Osteoblast (primary cell): ENCODE data around the gene TMOD4. TPM values are rescaled to one million over a fixed set of nuclear protein-coding genes. Genes with fewer than 3 reads are reported as not detected.
"Not testable (repeated sequence)": the region's sequence is repeated elsewhere in the genome, so short reads cannot be mapped to it uniquely, and the experiment has no call there.

Experiments
- DNase-seq: peaks from one replicate; pipeline ENCODE4 v3.0.0; 2011; ENCODE audit warnings: low spot score, mixed read lengths; ENCODE audit not compliant: insufficient read length; ENCODE audit errors: missing footprints
- H2AFZ ChIP-seq: 2 replicates; pipeline ENCODE4 v1.6.0; 2011; ENCODE audit warnings: mild to moderate bottlenecking, low read length
- H3K27ac ChIP-seq: 2 replicates; pipeline ENCODE4 v1.5.1; 2011; ENCODE audit warnings: mild to moderate bottlenecking, low read depth, low read length, moderate library complexity
- H3K27me3 ChIP-seq: 2 replicates; pipeline ENCODE4 v1.6.0; 2012; ENCODE audit warnings: mild to moderate bottlenecking, control low read depth, inconsistent platforms, low read length, moderate library complexity; ENCODE audit not compliant: insufficient read depth
- H3K36me3 ChIP-seq: 2 replicates; pipeline ENCODE4 v1.5.1; 2011; ENCODE audit warnings: mild to moderate bottlenecking, low read length, control low read depth, moderate library complexity; ENCODE audit not compliant: insufficient read depth
- H3K4me1 ChIP-seq: 2 replicates; pipeline ENCODE4 v1.5.1; 2011; ENCODE audit warnings: mild to moderate bottlenecking, low read length, control low read depth, moderate library complexity; ENCODE audit not compliant: insufficient read depth
- H3K4me2 ChIP-seq: 2 replicates; pipeline ENCODE4 v1.6.0; 2011; ENCODE audit warnings: mild to moderate bottlenecking, low read length; ENCODE audit not compliant: insufficient read depth
- H3K4me3 ChIP-seq: fragments of 200-600 bp; sonication (generic); 3 replicates; pipeline ENCODE4 v1.5.1; 2012; ENCODE audit warnings: mild to moderate bottlenecking, low read length, inconsistent platforms; ENCODE audit not compliant: insufficient read depth
- H3K79me2 ChIP-seq: 2 replicates; pipeline ENCODE4 v1.6.0; 2012; ENCODE audit warnings: mild to moderate bottlenecking, low read length, control low read depth, inconsistent platforms; ENCODE audit not compliant: insufficient read depth
- H3K9me3 ChIP-seq: 2 replicates; pipeline ENCODE4 v1.5.1; 2011; ENCODE audit warnings: low read depth, low read length, control low read depth
- H4K20me1 ChIP-seq: 2 replicates; pipeline ENCODE4 v1.6.0; 2012; ENCODE audit warnings: mild to moderate bottlenecking, low read length, control low read depth; ENCODE audit not compliant: insufficient read depth
- total RNA-seq: library from RNA; depleted of rRNA; stranded (reverse); fragments of >200 nt; gene quantifications from 2 replicates; pipeline ENCODE4 v1.2.3, GENCODE V29; 2012
- TF ChIP-seq, protein P1 (sequence below): IDR thresholded peaks from 2 replicates; pipeline ENCODE4 v1.5.1; 2011; ENCODE audit warnings: mild to moderate bottlenecking, low read depth, low read length, moderate library complexity; ENCODE audit errors: extremely low read depth

Gene TMOD4
- total RNA-seq, 1 donor, result 0.36 TPM

DNA sequence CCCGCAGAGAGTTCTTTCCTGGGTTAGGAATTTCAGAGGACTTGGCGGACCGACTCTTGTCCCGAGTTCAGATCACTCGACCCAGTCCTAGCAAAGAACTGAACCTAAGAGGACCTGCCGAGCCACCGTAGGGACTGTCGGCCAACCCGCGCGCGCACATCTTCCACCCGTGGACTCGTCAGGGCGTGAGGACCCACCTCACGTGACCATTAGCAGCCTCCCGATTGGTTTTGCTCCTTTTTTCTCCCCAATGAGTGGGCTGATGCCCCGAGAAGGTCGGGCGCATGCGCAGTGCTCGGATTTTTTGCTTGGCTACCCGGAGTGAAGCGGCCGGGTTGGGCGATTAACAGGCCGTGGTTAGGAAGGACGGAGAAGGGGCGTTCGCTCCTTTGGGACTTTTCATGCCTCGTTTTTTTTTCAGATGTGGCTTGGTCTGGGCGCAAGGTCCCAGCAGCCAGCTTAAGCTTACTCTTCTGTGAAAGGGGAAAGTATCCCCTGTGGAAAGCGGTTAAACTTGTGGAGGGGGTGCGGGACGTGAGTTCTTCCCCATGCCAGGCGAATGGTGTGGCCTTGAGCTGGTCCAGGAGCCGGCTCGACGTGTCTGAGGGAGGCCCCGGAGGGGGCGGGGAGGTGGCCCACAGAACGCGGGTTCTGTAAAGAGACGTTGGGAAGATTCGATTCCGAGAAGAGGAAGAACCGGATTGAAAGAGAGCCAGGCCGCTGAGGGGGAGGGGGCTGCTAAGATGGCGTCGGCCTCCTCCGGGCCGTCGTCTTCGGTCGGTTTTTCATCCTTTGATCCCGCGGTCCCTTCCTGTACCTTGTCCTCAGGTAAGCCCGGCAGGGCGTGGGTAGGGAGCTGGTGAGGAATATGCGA is 22.7 kb upstream of the TMOD4 start, which contains the start of gene PIP5K1A:
Gene PIP5K1A (plus strand): TSS at position 299 of the 874 bp plus-strand sequence. CDS start 445 bp downstream, at position 744.
- TF ChIP-seq, protein P1, sequence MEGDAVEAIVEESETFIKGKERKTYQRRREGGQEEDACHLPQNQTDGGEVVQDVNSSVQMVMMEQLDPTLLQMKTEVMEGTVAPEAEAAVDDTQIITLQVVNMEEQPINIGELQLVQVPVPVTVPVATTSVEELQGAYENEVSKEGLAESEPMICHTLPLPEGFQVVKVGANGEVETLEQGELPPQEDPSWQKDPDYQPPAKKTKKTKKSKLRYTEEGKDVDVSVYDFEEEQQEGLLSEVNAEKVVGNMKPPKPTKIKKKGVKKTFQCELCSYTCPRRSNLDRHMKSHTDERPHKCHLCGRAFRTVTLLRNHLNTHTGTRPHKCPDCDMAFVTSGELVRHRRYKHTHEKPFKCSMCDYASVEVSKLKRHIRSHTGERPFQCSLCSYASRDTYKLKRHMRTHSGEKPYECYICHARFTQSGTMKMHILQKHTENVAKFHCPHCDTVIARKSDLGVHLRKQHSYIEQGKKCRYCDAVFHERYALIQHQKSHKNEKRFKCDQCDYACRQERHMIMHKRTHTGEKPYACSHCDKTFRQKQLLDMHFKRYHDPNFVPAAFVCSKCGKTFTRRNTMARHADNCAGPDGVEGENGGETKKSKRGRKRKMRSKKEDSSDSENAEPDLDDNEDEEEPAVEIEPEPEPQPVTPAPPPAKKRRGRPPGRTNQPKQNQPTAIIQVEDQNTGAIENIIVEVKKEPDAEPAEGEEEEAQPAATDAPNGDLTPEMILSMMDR, result no peak
- Histone ChIP-seq H3K79me2 (peaks cover 47% of the 10 kb centered on the region), H3K4me3 (peak within 1 kb of the TSS; percentile 99), H3K27me3 (no peaks in the 10 kb centered on the region), H2AFZ (peak within 1 kb of the TSS; percentile 84), H4K20me1 (peaks cover 33% of the 10 kb centered on the region), H3K27ac (peak within 1 kb of the TSS; percentile 96), H3K36me3 (peaks cover 12% of the 10 kb centered on the region), H3K4me2 (peak within 1 kb of the TSS; percentile 99), H3K4me1 (peaks cover 32% of the 10 kb centered on the region), H3K9me3 (no peaks in the 10 kb centered on the region)
- DNase-seq, result peak; percentile 98

DNA sequence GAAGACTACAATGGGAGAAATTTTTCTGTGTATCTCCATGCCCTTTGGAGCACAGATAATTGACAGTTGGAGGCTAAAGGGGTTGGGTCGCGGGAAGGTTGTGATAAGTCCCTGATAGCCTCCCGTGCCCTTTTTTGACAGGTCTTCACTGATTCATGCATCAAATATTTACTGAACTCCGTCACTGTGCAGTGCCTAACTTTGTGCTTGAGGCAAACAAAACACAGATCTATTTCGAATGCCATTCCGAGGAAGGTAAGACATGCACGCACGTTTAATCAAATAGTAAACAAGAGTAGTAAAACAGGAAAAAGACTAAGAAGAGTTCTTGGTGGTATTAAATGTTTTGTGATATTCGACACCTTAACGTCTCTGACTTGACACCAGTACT is 22.1 kb upstream of the TMOD4 start:
- peak overlapping the region; percentile 99 for H3K4me3 ChIP-seq
- H4K20me1 ChIP-seq, result peaks cover 28% of the 10 kb centered on the region
- peaks cover 9% of the 10 kb centered on the region for H3K36me3 ChIP-seq
- peaks cover 32% of the 10 kb centered on the region for H3K4me1 ChIP-seq
- TF ChIP-seq, protein P1, result no peak
- DNase-seq, result no peak
- peak overlapping the region; percentile 80 for H2AFZ ChIP-seq
- peak overlapping the region; percentile 96 for H3K27ac ChIP-seq
- peak overlapping the region; percentile 99 for H3K4me2 ChIP-seq
- no peaks in the 10 kb centered on the region for H3K9me3 ChIP-seq
- H3K79me2 ChIP-seq, result peaks cover 41% of the 10 kb centered on the region
- H3K27me3 ChIP-seq, result no peaks in the 10 kb centered on the region

GRCh38 chr1:151196292-151196800 is 20.6 kb upstream of the TMOD4 start:
- TF ChIP-seq, protein P1, result peak; percentile 60
- no peaks in the 10 kb centered on the region for H3K27me3 ChIP-seq
- H3K36me3 ChIP-seq, result no peaks in the 10 kb centered on the region
- peak overlapping the region; percentile 57 for H3K4me3 ChIP-seq
- peaks cover 26% of the 10 kb centered on the region for H3K79me2 ChIP-seq
- peak overlapping the region; percentile 81 for H3K4me2 ChIP-seq
- peak overlapping the region; percentile 72 for H3K27ac ChIP-seq
- no peak for DNase-seq
- peaks cover 27% of the 10 kb centered on the region for H3K4me1 ChIP-seq
- H3K9me3 ChIP-seq, result no peaks in the 10 kb centered on the region
- H4K20me1 ChIP-seq, result peaks cover 13% of the 10 kb centered on the region
- H2AFZ ChIP-seq, result peak overlapping the region; percentile 75

DNA sequence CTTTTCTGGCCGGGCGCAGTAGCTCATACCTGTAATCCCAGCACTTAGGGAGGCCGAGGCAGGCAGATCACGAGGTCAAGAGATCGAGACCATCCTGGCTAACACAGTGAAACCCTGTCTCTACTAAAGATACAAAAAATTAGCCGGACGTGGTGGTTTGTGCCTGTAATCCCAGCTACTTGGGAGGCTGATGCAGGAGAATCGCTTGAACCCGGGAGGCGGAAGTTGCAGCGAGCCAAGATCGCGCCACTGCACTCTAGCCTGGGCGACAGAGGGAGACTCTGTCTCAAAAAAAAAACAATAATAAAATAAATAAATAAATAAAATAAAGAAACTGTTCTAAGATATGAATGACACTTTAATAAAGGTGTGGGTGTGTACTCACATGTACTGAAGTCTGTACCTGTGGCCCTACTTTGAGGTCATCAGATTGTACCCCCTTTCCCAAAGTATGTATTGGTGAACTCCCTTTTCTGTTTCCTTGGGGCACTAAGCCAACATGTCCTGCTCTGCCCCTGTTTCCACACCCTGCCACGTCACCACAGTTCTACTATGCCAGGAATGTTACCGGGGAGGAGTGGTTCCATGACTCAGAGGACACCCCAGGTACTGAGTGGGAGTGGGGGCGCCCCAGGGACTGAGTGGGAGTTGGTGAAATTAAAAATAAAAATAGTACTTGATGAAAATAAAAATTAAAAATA is 19.3 kb upstream of the TMOD4 start:
- Histone ChIP-seq H3K4me2 (peak overlapping the region; percentile 81), H3K4me1 (peaks cover 24% of the 10 kb centered on the region), H3K27ac (peak overlapping the region; percentile 72), H3K79me2 (peaks cover 16% of the 10 kb centered on the region)
- not testable (repeated sequence) for H3K9me3 ChIP-seq, H4K20me1 ChIP-seq, H2AFZ ChIP-seq, H3K4me3 ChIP-seq, H3K36me3 ChIP-seq, DNase-seq, H3K27me3 ChIP-seq
